Nephron (organoid): ENCODE measurements around the gene NCAPD3.

Experiments used
- H3K27ac Mint-ChIP-seq, 3 experiments: 2 replicates each; pipeline ENCODE4 v1.8.0; 2020; ENCODE audit warnings: mixed read lengths in 3 of 3, mild to moderate bottlenecking in 2 of 3, moderate library complexity in 1 of 3
- H3K27me3 Mint-ChIP-seq: 2 replicates; pipeline ENCODE4 v1.8.0; 2021; ENCODE audit warnings: low read depth, mild to moderate bottlenecking, moderate library complexity, mixed read lengths
- H3K36me3 Mint-ChIP-seq: 2 replicates; pipeline ENCODE4 v1.8.0; 2020; ENCODE audit warnings: low read depth, mixed read lengths
- H3K4me1 Mint-ChIP-seq: 2 replicates; pipeline ENCODE4 v1.8.0; 2020; ENCODE audit warnings: mixed read lengths
- H3K4me3 Mint-ChIP-seq, 3 experiments: 2 replicates each; pipeline ENCODE4 v1.8.0; 2020; ENCODE audit warnings: mild to moderate bottlenecking in 3 of 3, mixed read lengths in 3 of 3, moderate library complexity in 2 of 3
- H3K9me3 Mint-ChIP-seq: 2 replicates; pipeline ENCODE4 v1.8.0; 2020; ENCODE audit warnings: mixed read lengths
- CTCF ChIP-seq, 3 experiments: fragments of 200-600 bp; sonication (generic); IDR thresholded peaks; one replicate each; pipeline ENCODE4 v1.5.0; 2021; ENCODE audit warnings: antibody characterized with exemption in 3 of 3; ENCODE audit not compliant: unreplicated experiment in 3 of 3

Gene NCAPD3

GRCh38 chr11:134243913-134244312 lies 20.1 kb upstream of the NCAPD3 start:
- Mint-ChIP-seq H3K27ac (no peak overlapping the region), H3K27me3 (no peaks in the 10 kb centered on the region), H3K9me3 (no peaks in the 10 kb centered on the region), H3K36me3 (peaks cover 58% of the 10 kb centered on the region), H3K4me1 (no peaks in the 10 kb centered on the region), H3K4me3 (no peak overlapping the region)
- no peak for TF ChIP-seq CTCF (IDR thresholded peaks at IDR 0.05; ENCODE audit: unreplicated experiment in 3 of 3)

DNA sequence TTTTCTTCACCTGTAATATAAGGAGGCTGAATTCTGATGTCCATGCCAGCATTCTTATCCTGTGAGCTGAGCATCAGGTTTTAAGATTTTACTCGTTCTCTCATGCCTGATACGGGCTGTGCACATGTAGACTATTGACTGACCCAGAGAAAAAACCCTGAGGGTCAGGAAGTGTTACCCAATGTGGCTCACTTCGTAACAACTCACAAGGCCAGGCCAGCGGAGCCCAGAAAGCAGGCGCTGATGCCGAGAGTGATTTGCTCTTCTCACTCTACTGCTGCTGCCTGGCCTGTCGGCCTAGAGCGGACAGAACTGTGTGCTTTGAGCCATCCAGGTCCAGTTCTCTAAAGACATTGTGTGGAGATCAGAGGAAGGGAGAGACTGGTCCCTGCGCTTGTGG lies 18.6 kb upstream of the NCAPD3 start:
- no peak overlapping the region for H3K4me3 Mint-ChIP-seq
- H3K4me1 Mint-ChIP-seq: no peaks in the 10 kb centered on the region
- H3K36me3 Mint-ChIP-seq: peaks cover 51% of the 10 kb centered on the region
- H3K27me3 Mint-ChIP-seq: no peaks in the 10 kb centered on the region
- no peaks in the 10 kb centered on the region for H3K9me3 Mint-ChIP-seq
- TF ChIP-seq CTCF (IDR thresholded peaks at IDR 0.05; ENCODE audit: unreplicated experiment in 3 of 3): no peak
- no peak overlapping the region for H3K27ac Mint-ChIP-seq

- Mint-ChIP-seq H3K4me1 (no peaks in the 10 kb centered on the region), H3K27me3 (no peaks in the 10 kb centered on the region), H3K4me3 (no peak overlapping the region), H3K9me3 (no peaks in the 10 kb centered on the region), H3K27ac (no peak overlapping the region), H3K36me3 (peaks cover 53% of the 10 kb centered on the region)
- no peak for TF ChIP-seq CTCF (IDR thresholded peaks at IDR 0.05; ENCODE audit: unreplicated experiment in 3 of 3)
Observed at GRCh38 chr11:134240592-134240991, 16.8 kb upstream of the NCAPD3 start.

DNA sequence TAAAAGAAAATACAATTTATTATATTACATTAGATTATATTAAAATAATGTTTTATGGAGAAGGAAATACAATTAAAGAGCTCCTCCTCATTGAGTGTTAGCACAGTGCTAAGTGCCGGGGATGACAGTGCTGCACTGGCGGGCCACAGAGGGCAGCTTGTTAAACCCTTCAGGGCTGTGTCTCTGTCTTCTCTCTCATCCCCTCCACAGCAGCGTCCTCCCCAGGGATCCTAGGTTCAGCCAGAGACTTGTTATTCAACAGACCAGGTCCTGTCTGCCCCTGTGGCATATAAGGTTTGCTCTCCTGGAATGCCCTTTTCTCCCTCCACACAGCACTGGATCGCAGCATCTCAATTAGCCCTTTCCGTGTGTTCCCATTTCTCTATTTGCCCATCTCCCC lies 15.2 kb upstream of the NCAPD3 start:
- Mint-ChIP-seq H3K4me1 (no peaks in the 10 kb centered on the region), H3K4me3 (no peak overlapping the region), H3K9me3 (no peaks in the 10 kb centered on the region)

DNA sequence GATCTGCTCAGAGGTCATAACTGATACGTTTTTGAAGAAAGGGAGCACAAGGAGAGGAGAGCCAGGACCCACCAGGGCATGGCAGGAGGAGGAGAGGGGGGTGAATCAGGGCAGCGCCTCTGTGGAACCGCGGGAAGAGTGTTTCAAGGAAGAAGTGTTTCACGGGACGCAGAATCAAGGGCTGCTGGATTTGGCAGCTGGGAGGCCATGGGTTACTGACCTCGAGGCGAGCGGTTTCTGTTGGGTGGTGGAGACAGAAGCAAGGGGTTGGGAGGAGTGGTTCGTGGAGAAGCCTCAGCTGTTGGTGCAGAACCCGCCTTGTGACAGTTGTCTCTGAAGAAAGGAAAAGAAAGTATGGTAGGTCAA lies 13.8 kb upstream of the NCAPD3 start:
- Mint-ChIP-seq H3K36me3 (peaks cover 39% of the 10 kb centered on the region), H3K4me3 (no peak overlapping the region), H3K27ac (no peak overlapping the region), H3K9me3 (no peaks in the 10 kb centered on the region), H3K4me1 (no peaks in the 10 kb centered on the region), H3K27me3 (no peaks in the 10 kb centered on the region)
- TF ChIP-seq CTCF (IDR thresholded peaks at IDR 0.05; ENCODE audit: unreplicated experiment in 3 of 3): no peak

More for the DNA sequence above, 15.2 kb upstream of the NCAPD3 start:
- Mint-ChIP-seq H3K27ac (no peak overlapping the region), H3K27me3 (no peaks in the 10 kb centered on the region), H3K36me3 (peaks cover 53% of the 10 kb centered on the region)
- no peak for TF ChIP-seq CTCF (IDR thresholded peaks at IDR 0.05; ENCODE audit: unreplicated experiment in 3 of 3)

DNA sequence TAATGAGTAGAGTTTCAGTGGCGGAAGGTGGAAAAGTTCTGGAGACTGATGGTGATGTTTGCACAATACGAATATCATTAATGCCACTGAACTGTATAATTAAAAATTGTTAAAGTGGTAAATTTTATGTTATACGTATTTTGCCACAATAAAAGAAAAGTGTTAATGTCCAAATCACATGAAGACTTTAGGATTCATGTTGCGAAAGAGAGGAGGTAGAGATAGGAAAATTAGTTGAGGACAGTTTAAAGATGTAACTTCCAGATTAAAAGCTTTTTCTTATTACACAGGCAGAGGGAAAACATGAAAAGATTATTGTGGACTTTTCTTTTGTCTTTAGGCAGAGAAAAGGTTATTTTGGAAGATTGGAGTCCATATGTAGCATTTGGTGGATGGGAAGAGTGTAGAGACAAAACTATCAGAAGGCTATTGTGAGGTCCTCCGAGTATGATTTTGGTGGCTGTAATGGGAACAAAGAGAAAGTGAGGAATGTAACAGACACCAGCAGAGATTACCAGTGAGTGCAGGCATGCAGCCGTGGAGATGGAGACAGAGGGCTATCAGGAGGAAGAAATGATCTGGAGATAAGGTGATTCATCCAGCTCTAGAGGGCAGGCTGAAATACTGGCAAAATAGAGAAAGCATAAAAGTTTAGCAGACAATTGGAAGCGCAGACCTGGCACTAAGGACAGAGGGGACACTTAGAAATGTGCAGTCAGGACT lies 13.2 kb upstream of the NCAPD3 start:
- Mint-ChIP-seq H3K9me3 (no peaks in the 10 kb centered on the region), H3K27ac (no peak overlapping the region), H3K4me1 (no peaks in the 10 kb centered on the region), H3K27me3 (no peaks in the 10 kb centered on the region), H3K36me3 (peaks cover 38% of the 10 kb centered on the region), H3K4me3 (no peak overlapping the region)
- no peak for TF ChIP-seq CTCF (IDR thresholded peaks at IDR 0.05; ENCODE audit: unreplicated experiment in 3 of 3)
